Activated T-cell treated with anti-CD3 and anti-CD28 coated beads, Interleukin-2, amount 50 U/mL, for 72 hours (primary cell): ENCODE results near the gene DNAJC28. TPM values are rescaled to one million over a fixed set of nuclear protein-coding genes. Genes with fewer than 3 reads are reported as not detected.
"Not testable (repeated sequence)": the region's sequence is repeated elsewhere in the genome, so short reads cannot be mapped to it uniquely, and the experiment has no call there.

Experiments used
- ATAC-seq, 2 donors: fragments of 150-1000 bp; cut with Tn5 transposase; replicated peaks in 1 of 2; 2 replicates each; pipeline ENCODE4 v1.10.0; 2021; ENCODE audit warnings: moderate library complexity in 2 of 2, mild to moderate bottlenecking in 1 of 2
- DNase-seq, 2 donors: peaks; one replicate each; pipeline ENCODE4 v3.0.0; 2021 to 2022; ENCODE audit warnings: mixed read lengths in 1 of 2
- H3K27ac Mint-ChIP-seq: one replicate; pipeline ENCODE4 v1.8.0; 2022; ENCODE audit warnings: mild to moderate bottlenecking, moderate library complexity, mixed read lengths
- H3K27me3 Mint-ChIP-seq: one replicate; pipeline ENCODE4 v1.8.0; 2022; ENCODE audit warnings: low read depth, mixed read lengths
- H3K36me3 Mint-ChIP-seq, 2 donors: one replicate each; pipeline ENCODE4 v1.8.0; 2022; ENCODE audit warnings: mixed read lengths in 2 of 2, mild to moderate bottlenecking in 1 of 2; ENCODE audit not compliant: insufficient read depth in 2 of 2
- H3K4me1 Mint-ChIP-seq: one replicate; pipeline ENCODE4 v1.8.0; 2022; ENCODE audit warnings: low read depth, mixed read lengths
- H3K4me3 Mint-ChIP-seq, 2 donors: one replicate each; pipeline ENCODE4 v1.8.0; 2022; ENCODE audit warnings: mild to moderate bottlenecking in 2 of 2, mixed read lengths in 2 of 2, moderate library complexity in 2 of 2
- H3K9me3 Mint-ChIP-seq, 2 donors: one replicate each; pipeline ENCODE4 v1.8.0; 2022; ENCODE audit warnings: mixed read lengths in 2 of 2
- total RNA-seq, 2 donors: library from RNA; stranded (reverse); gene quantifications; one replicate each; pipeline ENCODE4 v1.2.3, GENCODE V29; 2022

The DNAJC28 gene
- total RNA-seq, 2 donors from 2014 or later: 0.55 to 1.00 TPM

GRCh38 chr21:33478935-33479678, 12.4 kb downstream of the DNAJC28 start:
- Mint-ChIP-seq H3K27ac (peak overlapping the region; percentile 20), H3K36me3 (peaks cover 0 to 2% of the 10 kb centered on the region in 2 donors), H3K27me3 (no peaks in the 10 kb centered on the region), H3K4me3 (peak overlapping the region; percentile 94 to 99), H3K9me3 (no peaks in the 10 kb centered on the region), H3K4me1 (peaks cover 20% of the 10 kb centered on the region)
- DNase-seq: peak; percentile 54 to 58
- ATAC-seq: peak; percentile 19 to 22

- Mint-ChIP-seq H3K27me3 (no peaks in the 10 kb centered on the region), H3K4me3 (peak overlapping the region; percentile 94 to 99), H3K27ac (peak overlapping the region; percentile 20), H3K9me3 (no peaks in the 10 kb centered on the region), H3K4me1 (peaks cover 20% of the 10 kb centered on the region), H3K36me3 (peaks cover 0 to 2% of the 10 kb centered on the region in 2 donors)
- DNase-seq (no peak), ATAC-seq (no peak)
Measured at GRCh38 chr21:33478182-33478581, 13.3 kb downstream of the DNAJC28 start.

GRCh38 chr21:33477066-33477465, 14.4 kb downstream of the DNAJC28 start:
- H3K4me3 Mint-ChIP-seq: peak overlapping the region in 1 of 2 donors; percentile 36
- H3K9me3 Mint-ChIP-seq: no peaks in the 10 kb centered on the region
- H3K27me3 Mint-ChIP-seq: no peaks in the 10 kb centered on the region
- H3K4me1 Mint-ChIP-seq: peaks cover 20% of the 10 kb centered on the region
- no peak overlapping the region for H3K27ac Mint-ChIP-seq
- DNase-seq (no peak), ATAC-seq (no peak)
- H3K36me3 Mint-ChIP-seq: peaks cover 0 to 2% of the 10 kb centered on the region in 2 donors

GRCh38 chr21:33473344-33473743, 18.2 kb downstream of the DNAJC28 start:
- H3K4me3 Mint-ChIP-seq: no peak overlapping the region
- H3K4me1 Mint-ChIP-seq: peaks cover 11% of the 10 kb centered on the region
- no peak for DNase-seq
- no peaks in the 10 kb centered on the region for H3K27me3 Mint-ChIP-seq
- H3K27ac Mint-ChIP-seq: no peak overlapping the region
- ATAC-seq: no peak
- H3K9me3 Mint-ChIP-seq: no peaks in the 10 kb centered on the region
- no peaks in the 10 kb centered on the region for H3K36me3 Mint-ChIP-seq

GRCh38 chr21:33470701-33471100, 20.8 kb downstream of the DNAJC28 start:
- no peaks in the 10 kb centered on the region for H3K9me3 Mint-ChIP-seq
- no peak for ATAC-seq
- peaks cover 7% of the 10 kb centered on the region for H3K4me1 Mint-ChIP-seq
- H3K36me3 Mint-ChIP-seq: no peaks in the 10 kb centered on the region
- H3K27ac Mint-ChIP-seq: no peak overlapping the region
- H3K4me3 Mint-ChIP-seq: no peak overlapping the region
- no peaks in the 10 kb centered on the region for H3K27me3 Mint-ChIP-seq
- no peak for DNase-seq

- H3K36me3 Mint-ChIP-seq, ATAC-seq, DNase-seq, H3K4me1 Mint-ChIP-seq, H3K9me3 Mint-ChIP-seq, H3K27me3 Mint-ChIP-seq, H3K27ac Mint-ChIP-seq, H3K4me3 Mint-ChIP-seq: not testable (repeated sequence)
Measured at GRCh38 chr21:33469183-33469582, 22.3 kb downstream of the DNAJC28 start.

GRCh38 chr21:33461538-33462250, 29.8 kb downstream of the DNAJC28 start:
- ATAC-seq: no peak
- no peak overlapping the region for H3K27ac Mint-ChIP-seq
- no peak overlapping the region for H3K4me3 Mint-ChIP-seq
- H3K36me3 Mint-ChIP-seq: no peaks in the 10 kb centered on the region
- no peaks in the 10 kb centered on the region for H3K27me3 Mint-ChIP-seq
- no peak for DNase-seq
- H3K9me3 Mint-ChIP-seq: no peaks in the 10 kb centered on the region
- no peaks in the 10 kb centered on the region for H3K4me1 Mint-ChIP-seq

GRCh38 chr21:33458861-33459260, 32.7 kb downstream of the DNAJC28 start:
- H3K36me3 Mint-ChIP-seq: no peaks in the 10 kb centered on the region
- H3K27ac Mint-ChIP-seq: no peak overlapping the region
- no peaks in the 10 kb centered on the region for H3K9me3 Mint-ChIP-seq
- ATAC-seq (no peak), DNase-seq (no peak)
- no peaks in the 10 kb centered on the region for H3K27me3 Mint-ChIP-seq
- H3K4me3 Mint-ChIP-seq: no peak overlapping the region
- H3K4me1 Mint-ChIP-seq: no peaks in the 10 kb centered on the region

GRCh38 chr21:33455686-33456446, 35.6 kb downstream of the DNAJC28 start:
- ATAC-seq (peak in 1 of 2 donors; percentile 30), DNase-seq (no peak)
- Mint-ChIP-seq H3K9me3 (no peaks in the 10 kb centered on the region), H3K27ac (no peak overlapping the region), H3K4me1 (no peaks in the 10 kb centered on the region), H3K27me3 (no peaks in the 10 kb centered on the region), H3K4me3 (no peak overlapping the region), H3K36me3 (peaks cover 0 to 4% of the 10 kb centered on the region in 2 donors)

- ATAC-seq (no peak), DNase-seq (no peak)
- Mint-ChIP-seq H3K9me3 (no peaks in the 10 kb centered on the region), H3K4me3 (no peak overlapping the region), H3K36me3 (peaks cover 0 to 4% of the 10 kb centered on the region in 2 donors), H3K4me1 (no peaks in the 10 kb centered on the region), H3K27me3 (no peaks in the 10 kb centered on the region), H3K27ac (peak overlapping the region; percentile 32)
Measured at GRCh38 chr21:33452362-33452761, 39.2 kb downstream of the DNAJC28 start.

- no peak overlapping the region for H3K4me3 Mint-ChIP-seq
- H3K27me3 Mint-ChIP-seq: no peaks in the 10 kb centered on the region
- H3K9me3 Mint-ChIP-seq: no peaks in the 10 kb centered on the region
- peaks cover 0 to 4% of the 10 kb centered on the region in 2 donors for H3K36me3 Mint-ChIP-seq
- H3K27ac Mint-ChIP-seq: peak overlapping the region; percentile 8
- ATAC-seq (no peak), DNase-seq (no peak)
- no peaks in the 10 kb centered on the region for H3K4me1 Mint-ChIP-seq
Measured at GRCh38 chr21:33451634-33452071, 39.9 kb downstream of the DNAJC28 start.

GRCh38 chr21:33449616-33450015, 41.9 kb downstream of the DNAJC28 start:
- H3K36me3 Mint-ChIP-seq: peaks cover 0 to 4% of the 10 kb centered on the region in 2 donors
- H3K27ac Mint-ChIP-seq: no peak overlapping the region
- no peak overlapping the region for H3K4me3 Mint-ChIP-seq
- peaks cover 6% of the 10 kb centered on the region for H3K4me1 Mint-ChIP-seq
- no peaks in the 10 kb centered on the region for H3K9me3 Mint-ChIP-seq
- H3K27me3 Mint-ChIP-seq: no peaks in the 10 kb centered on the region
- DNase-seq (no peak), ATAC-seq (no peak)

GRCh38 chr21:33446620-33447019, 44.9 kb downstream of the DNAJC28 start:
- not testable (repeated sequence) for H3K36me3 Mint-ChIP-seq, ATAC-seq, H3K27me3 Mint-ChIP-seq, H3K4me1 Mint-ChIP-seq, DNase-seq, H3K4me3 Mint-ChIP-seq, H3K27ac Mint-ChIP-seq, H3K9me3 Mint-ChIP-seq
